LNCAP (cell line): ENCODE data around the gene PRKAR1B.

Source experiments
- TF ChIP-seq, protein P1 (sequence below): fragments of 450-650 bp; IDR thresholded peaks from 2 replicates; pipeline ENCODE4 v1.5.1; 2017; ENCODE audit warnings: mild to moderate bottlenecking

PRKAR1B gene

DNA sequence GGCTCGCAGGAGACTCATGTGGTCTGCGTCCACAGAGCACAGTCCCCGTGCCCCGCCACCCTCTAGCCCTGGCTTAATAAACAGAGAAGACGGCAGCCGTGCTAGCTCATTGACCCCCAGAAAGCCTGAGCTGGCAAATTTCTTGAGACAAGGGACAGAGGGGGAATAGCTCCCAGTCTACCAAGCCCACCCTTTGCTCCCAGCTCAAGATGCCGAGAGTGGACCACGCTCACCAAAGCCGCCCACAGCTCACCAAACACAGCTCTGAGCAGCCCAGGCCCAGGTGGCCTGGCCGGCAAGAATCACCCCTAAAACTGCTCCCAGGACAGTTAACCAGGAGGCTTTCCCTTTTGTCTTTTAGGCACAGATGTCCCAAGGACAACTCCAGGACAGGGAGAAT, 212.8 kb downstream of the PRKAR1B start:
- TF ChIP-seq, protein P1, sequence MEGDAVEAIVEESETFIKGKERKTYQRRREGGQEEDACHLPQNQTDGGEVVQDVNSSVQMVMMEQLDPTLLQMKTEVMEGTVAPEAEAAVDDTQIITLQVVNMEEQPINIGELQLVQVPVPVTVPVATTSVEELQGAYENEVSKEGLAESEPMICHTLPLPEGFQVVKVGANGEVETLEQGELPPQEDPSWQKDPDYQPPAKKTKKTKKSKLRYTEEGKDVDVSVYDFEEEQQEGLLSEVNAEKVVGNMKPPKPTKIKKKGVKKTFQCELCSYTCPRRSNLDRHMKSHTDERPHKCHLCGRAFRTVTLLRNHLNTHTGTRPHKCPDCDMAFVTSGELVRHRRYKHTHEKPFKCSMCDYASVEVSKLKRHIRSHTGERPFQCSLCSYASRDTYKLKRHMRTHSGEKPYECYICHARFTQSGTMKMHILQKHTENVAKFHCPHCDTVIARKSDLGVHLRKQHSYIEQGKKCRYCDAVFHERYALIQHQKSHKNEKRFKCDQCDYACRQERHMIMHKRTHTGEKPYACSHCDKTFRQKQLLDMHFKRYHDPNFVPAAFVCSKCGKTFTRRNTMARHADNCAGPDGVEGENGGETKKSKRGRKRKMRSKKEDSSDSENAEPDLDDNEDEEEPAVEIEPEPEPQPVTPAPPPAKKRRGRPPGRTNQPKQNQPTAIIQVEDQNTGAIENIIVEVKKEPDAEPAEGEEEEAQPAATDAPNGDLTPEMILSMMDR = no peak

DNA sequence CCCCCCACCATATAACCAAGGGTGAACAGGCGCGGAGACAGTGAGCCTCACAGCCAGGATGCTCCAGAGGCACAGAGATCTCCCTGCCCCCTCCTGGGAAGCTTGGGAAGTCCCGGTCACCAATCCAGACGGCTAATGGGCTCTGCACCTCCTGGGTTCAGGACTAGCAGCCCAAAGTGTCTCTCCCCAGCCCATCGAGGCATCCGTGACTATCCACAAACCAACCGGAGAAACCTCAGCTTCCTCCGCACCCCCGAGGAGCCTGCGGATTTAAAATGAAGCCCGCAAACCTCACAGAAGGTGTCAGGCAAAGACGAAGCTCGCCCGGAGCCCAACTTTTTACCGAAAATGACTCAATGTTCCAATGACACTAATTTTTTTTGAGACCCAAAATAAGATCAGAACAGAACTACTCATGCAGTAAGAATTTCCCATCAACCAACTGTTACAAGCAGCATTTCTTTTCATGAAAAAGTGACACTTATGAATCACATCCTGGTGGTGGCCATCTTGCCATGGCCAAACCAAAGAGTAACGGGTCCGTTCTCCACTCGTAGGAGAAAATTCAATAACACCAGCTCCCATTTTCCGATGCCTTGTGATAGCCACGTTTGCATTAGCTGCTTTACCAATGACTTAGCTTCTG, 213.4 kb downstream of the PRKAR1B start:
- TF ChIP-seq, protein P1 = no peak

DNA sequence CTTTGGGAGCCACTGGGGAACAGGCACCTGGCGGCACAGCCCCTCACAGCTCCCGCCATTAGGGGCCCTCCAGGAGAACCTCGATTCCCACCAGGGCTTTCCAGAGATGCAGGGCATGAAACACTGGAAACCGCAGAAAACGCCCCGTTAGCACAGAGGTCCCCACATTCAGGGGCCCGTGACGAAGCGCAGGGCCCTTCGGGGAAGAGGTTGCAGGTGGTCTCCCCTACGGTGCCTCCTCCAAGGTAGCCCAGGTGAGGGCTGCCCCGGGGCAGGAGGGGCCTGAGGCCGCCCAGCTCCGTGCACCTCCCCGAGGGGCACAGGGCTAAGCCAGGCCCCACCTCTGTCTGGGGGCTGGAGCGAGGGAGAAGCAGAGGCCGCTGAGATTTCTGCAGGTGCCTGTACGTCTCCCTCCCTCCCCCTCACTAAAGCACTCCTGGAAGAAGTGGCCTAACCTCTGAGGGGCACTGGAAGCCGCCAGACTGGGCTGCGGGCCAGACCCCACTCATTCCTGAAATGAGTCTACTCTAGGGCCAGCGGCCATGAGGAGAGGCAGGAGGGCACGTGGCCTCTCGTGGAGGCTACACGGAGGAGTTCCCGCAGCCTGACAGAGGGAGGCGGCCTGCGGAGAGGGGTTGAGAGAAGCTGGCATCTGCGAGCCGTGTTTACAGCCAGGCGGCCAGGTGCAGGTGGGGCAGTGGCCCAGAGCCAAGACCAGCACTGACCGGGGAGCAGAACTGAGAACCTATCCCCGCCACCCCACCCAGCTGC, 214.4 kb downstream of the PRKAR1B start:
- TF ChIP-seq, protein P1 = no peak

DNA sequence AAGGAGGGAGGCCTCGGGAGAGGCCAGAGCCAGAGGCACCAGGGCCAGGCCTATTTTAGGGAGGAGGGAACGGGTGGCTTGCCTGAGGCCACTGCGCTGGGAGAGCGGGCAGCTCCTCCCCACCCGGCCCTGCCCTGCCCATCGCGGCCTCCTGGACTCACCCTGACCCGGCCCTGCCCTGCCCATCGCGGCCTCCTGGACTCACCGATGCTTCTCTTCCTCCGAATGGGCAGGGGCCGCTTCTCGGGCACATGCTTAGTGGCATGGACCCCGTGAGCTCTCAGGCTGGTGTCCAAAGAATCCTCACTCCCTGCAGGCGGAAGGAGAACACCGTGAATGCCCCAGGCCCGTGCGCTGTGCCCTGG, 215.0 kb downstream of the PRKAR1B start:
- TF ChIP-seq, protein P1 = no peak

DNA sequence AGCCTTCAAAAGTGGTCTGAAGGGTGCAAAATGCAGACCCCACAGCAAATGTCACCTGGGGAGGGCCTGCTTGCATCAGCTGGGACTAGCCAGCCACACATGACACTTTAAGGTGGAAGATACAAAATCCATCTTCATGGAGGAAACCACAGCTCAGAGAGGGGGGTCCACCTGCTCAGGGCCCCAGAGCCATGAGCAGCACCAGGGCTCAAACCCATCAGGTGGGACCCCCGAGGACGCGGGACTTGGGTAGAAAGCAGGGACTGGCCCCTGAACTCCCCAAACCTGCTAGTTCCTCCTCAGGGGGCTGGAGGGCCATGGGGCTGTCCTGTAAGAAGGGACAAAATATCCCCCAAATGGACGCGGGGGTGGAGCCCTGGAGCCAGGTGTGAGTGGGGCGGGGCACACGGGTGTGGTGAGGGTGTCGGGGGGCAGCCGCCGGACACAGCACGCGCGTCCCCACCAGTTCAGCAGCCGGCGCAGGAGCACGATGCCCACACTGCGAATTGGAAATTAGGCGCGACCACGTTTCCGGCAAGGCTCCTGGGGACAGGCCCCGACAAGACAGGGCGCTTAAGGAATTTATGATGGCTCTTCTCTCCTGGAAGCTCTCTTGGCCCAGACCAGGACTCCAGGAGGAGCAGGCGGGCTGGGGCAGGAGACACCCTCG, 215.5 kb downstream of the PRKAR1B start:
- TF ChIP-seq, protein P1 = no peak

DNA sequence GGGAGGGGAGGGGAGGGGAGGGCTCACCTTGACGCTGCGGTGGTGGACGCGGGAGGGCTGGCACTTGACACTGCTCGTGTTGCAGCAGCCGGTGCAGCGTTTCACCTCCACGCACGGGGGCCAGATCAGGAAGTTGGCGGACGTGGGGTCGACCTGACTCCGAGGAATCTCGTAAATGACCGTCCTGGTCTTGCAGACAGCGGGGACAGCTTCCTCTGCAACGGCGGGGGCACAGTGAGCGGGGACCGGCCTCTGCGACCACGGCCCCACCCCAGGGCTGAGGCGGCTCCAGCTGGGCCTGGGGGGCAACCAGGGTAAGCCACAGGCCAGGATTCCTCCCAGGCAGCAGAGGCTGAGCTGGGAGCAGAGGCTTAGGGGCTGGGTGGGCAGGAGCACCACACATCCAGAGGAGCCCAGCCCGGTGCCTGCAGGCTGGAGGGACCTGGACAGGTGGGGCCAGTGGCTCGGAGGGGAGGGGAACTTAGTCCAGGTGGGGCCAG, 216.2 kb downstream of the PRKAR1B start:
- TF ChIP-seq, protein P1 = no peak

DNA sequence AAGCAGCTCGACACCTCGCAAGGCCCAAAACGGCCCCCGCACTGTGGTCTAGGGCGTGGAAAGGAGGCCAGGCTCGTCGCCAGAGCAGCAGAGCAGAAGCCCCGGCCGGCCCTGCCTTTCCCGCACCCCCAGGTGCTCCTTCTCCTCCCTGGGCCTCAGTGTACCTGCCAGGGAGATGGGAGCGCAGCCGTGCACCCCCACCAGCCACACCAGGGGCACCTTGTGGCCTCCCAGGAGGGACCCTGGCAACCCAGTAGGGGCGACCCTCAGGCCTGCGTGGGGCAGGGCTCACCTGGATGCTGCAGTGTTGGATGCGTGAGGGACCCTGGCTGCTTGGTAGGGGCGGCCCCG, 217.0 kb downstream of the PRKAR1B start:
- TF ChIP-seq, protein P1 = no peak
